Measurements from ENCODE around the gene CHMP6. TPM values are rescaled to one million over a fixed set of nuclear protein-coding genes. Genes with fewer than 3 reads are reported as not detected.

The CHMP6 gene
- total RNA-seq, 4 donors from 2014 or later, result 19.8 to 36.7 (median 26.1) TPM

- TF ChIP-seq CTCF (IDR thresholded peaks at IDR 0.05) (no peak), POLR2A (IDR thresholded peaks at IDR 0.05) (no peak)
- no peak for DNase-seq (ENCODE audit: low spot score in 2 of 2)
These were observed 26.6 kb upstream of the CHMP6 start for GRCh38 chr17:80964859-80965580.

GRCh38 chr17:80965606-80966005 lies 26.0 kb upstream of the CHMP6 start:
- no peak for TF ChIP-seq CTCF (IDR thresholded peaks at IDR 0.05)
- TF ChIP-seq POLR2A (IDR thresholded peaks at IDR 0.05), result no peak
- 89% methylated on average over 21 of the region's 21 CpGs for WGBS, 2 donors
- intact Hi-C loops (cut with DNase I; ENCODE audit: low total_unique reads), result loop anchor here (10.0 kb wide), 1 partner anchor 101 kb away; no protein-coding TSS in a partner anchor
- H3K4me3 ChIP-seq (ENCODE audit: low read depth, poor library complexity, severe bottlenecking), result no peak overlapping the region
- no peak for DNase-seq (ENCODE audit: low spot score in 2 of 2)

More at GRCh38 chr17:80964859-80965580, 26.6 kb upstream of the CHMP6 start:
- no peak overlapping the region for H3K4me3 ChIP-seq (ENCODE audit: low read depth, poor library complexity, severe bottlenecking)
- intact Hi-C loops (cut with DNase I; ENCODE audit: low total_unique reads), result loop anchor here (10.0 kb wide), 1 partner anchor 100 kb away; no protein-coding TSS in a partner anchor
- WGBS, 2 donors, result 89 to 90% methylated on average over 27 to 35 of the region's 36 CpGs

GRCh38 chr17:80967404-80967872 lies 24.2 kb upstream of the CHMP6 start:
- no peak overlapping the region for H3K4me3 ChIP-seq (ENCODE audit: low read depth, poor library complexity, severe bottlenecking)
- intact Hi-C loops (cut with DNase I; ENCODE audit: low total_unique reads), result loop anchor here (1.0 to 10.0 kb wide), 2 partner anchors 37 to 103 kb away; no protein-coding TSS in a partner anchor
- DNase-seq (ENCODE audit: low spot score in 2 of 2), result no peak
- 60 to 83% methylated on average over 13 to 14 of the region's 19 CpGs for WGBS, 2 donors
- TF ChIP-seq POLR2A (IDR thresholded peaks at IDR 0.05) (no peak), CTCF (IDR thresholded peaks at IDR 0.05) (no peak)

GRCh38 chr17:80968602-80969029 lies 23.0 kb upstream of the CHMP6 start:
- intact Hi-C loops (cut with DNase I; ENCODE audit: low total_unique reads), result loop anchor here (10.0 kb wide), 1 partner anchor 104 kb away; no protein-coding TSS in a partner anchor
- no peak for DNase-seq (ENCODE audit: low spot score in 2 of 2)
- no peak overlapping the region for H3K4me3 ChIP-seq (ENCODE audit: low read depth, poor library complexity, severe bottlenecking)
- TF ChIP-seq POLR2A (IDR thresholded peaks at IDR 0.05) (no peak), CTCF (IDR thresholded peaks at IDR 0.05) (no peak)
- 29 to 48% methylated on average over 14 to 16 of the region's 17 CpGs for WGBS, 2 donors

GRCh38 chr17:80969030-80969673 lies 22.5 kb upstream of the CHMP6 start:
- intact Hi-C loops (cut with DNase I; ENCODE audit: low total_unique reads), result loop anchor here (10.0 kb wide), 1 partner anchor 104 kb away; no protein-coding TSS in a partner anchor
- no peak for DNase-seq (ENCODE audit: low spot score in 2 of 2)
- TF ChIP-seq POLR2A (IDR thresholded peaks at IDR 0.05), result no peak
- TF ChIP-seq CTCF (IDR thresholded peaks at IDR 0.05), result no peak
- WGBS, 2 donors, result 37 to 48% methylated on average over 12 to 20 of the region's 20 CpGs
- no peak overlapping the region for H3K4me3 ChIP-seq (ENCODE audit: low read depth, poor library complexity, severe bottlenecking)

Data from lower leg skin (tissue), 4 donors.